HUES48 (cell line): ENCODE data around the gene ERGIC1.

Source experiments
- H3K27ac ChIP-seq: one replicate; pipeline ENCODE4 v1.7.0; 2013; ENCODE audit warnings: low read depth, low read length, inconsistent platforms
- H3K27me3 ChIP-seq: 2 replicates; pipeline ENCODE4 v1.6.1; 2013; ENCODE audit warnings: mild to moderate bottlenecking, low read length; ENCODE audit not compliant: control insufficient read depth, insufficient read depth
- H3K36me3 ChIP-seq: 2 replicates; pipeline ENCODE4 v1.6.1; 2013; ENCODE audit warnings: low read length; ENCODE audit not compliant: control insufficient read depth, insufficient read depth
- H3K4me1 ChIP-seq: 2 replicates; pipeline ENCODE4 v1.6.1; 2013; ENCODE audit warnings: mild to moderate bottlenecking, low read length; ENCODE audit not compliant: control insufficient read depth, insufficient read depth
- H3K4me3 ChIP-seq: 2 replicates; pipeline ENCODE4 v1.5.1; 2013; ENCODE audit warnings: mild to moderate bottlenecking, low read depth, low read length
- H3K9ac ChIP-seq: 2 replicates; pipeline ENCODE4 v1.6.1; 2013; ENCODE audit warnings: mild to moderate bottlenecking, low read depth, low read length, moderate library complexity
- H3K9me3 ChIP-seq: 2 replicates; pipeline ENCODE4 v1.6.1; 2013; ENCODE audit warnings: low read length; ENCODE audit not compliant: control insufficient read depth, insufficient read depth

Gene ERGIC1

GRCh38 chr5:172958331-172959046 lies 124.4 kb downstream of the ERGIC1 start:
- Histone ChIP-seq H3K9me3 (no peaks in the 10 kb centered on the region), H3K4me3 (peak overlapping the region; percentile 99), H3K9ac (peak overlapping the region; percentile 46; the same call in 1 of the 2 replicates), H3K4me1 (no peaks in the 10 kb centered on the region), H3K36me3 (peaks cover 9% of the 10 kb centered on the region), H3K27ac (no peak overlapping the region), H3K27me3 (peaks cover 14% of the 10 kb centered on the region; the same call in 1 of the 2 replicates)

GRCh38 chr5:172959824-172960799 lies 126.1 kb downstream of the ERGIC1 start:
- peak overlapping the region; percentile 87 for H3K9ac ChIP-seq
- H3K9me3 ChIP-seq, result no peaks in the 10 kb centered on the region
- peaks cover 18% of the 10 kb centered on the region for H3K36me3 ChIP-seq
- peak overlapping the region; percentile 99 for H3K4me3 ChIP-seq
- H3K27me3 ChIP-seq, result peaks cover 10% of the 10 kb centered on the region; the same call in 1 of the 2 replicates
- peak overlapping the region; percentile 53 for H3K27ac ChIP-seq
- H3K4me1 ChIP-seq, result no peaks in the 10 kb centered on the region

GRCh38 chr5:172969921-172970320 lies 135.9 kb downstream of the ERGIC1 start:
- Histone ChIP-seq H3K36me3 (peaks cover 28% of the 10 kb centered on the region), H3K27ac (no peak overlapping the region), H3K9ac (no peak overlapping the region), H3K27me3 (no peaks in the 10 kb centered on the region), H3K4me1 (no peaks in the 10 kb centered on the region), H3K4me3 (no peak overlapping the region), H3K9me3 (no peaks in the 10 kb centered on the region)

- Histone ChIP-seq H3K27ac (no peak overlapping the region), H3K36me3 (peaks cover 24% of the 10 kb centered on the region), H3K9me3 (no peaks in the 10 kb centered on the region), H3K27me3 (no peaks in the 10 kb centered on the region; the same call in 1 of the 2 replicates), H3K4me3 (no peak overlapping the region), H3K9ac (no peak overlapping the region), H3K4me1 (no peaks in the 10 kb centered on the region)
These were observed 137.4 kb downstream of the ERGIC1 start for GRCh38 chr5:172971482-172971881.

- H3K36me3 ChIP-seq, result peaks cover 18% of the 10 kb centered on the region
- H3K4me1 ChIP-seq, result no peaks in the 10 kb centered on the region
- no peaks in the 10 kb centered on the region for H3K9me3 ChIP-seq
- H3K27ac ChIP-seq, result no peak overlapping the region
- no peak overlapping the region for H3K4me3 ChIP-seq
- no peak overlapping the region for H3K9ac ChIP-seq
- H3K27me3 ChIP-seq, result no peaks in the 10 kb centered on the region; the same call in 1 of the 2 replicates
These were observed 138.5 kb downstream of the ERGIC1 start for GRCh38 chr5:172972552-172972951.

GRCh38 chr5:172973127-172973916 lies 139.3 kb downstream of the ERGIC1 start:
- Histone ChIP-seq H3K27ac (no peak overlapping the region), H3K9me3 (no peaks in the 10 kb centered on the region), H3K4me3 (no peak overlapping the region), H3K27me3 (no peaks in the 10 kb centered on the region; the same call in 1 of the 2 replicates), H3K9ac (no peak overlapping the region), H3K36me3 (peaks cover 10% of the 10 kb centered on the region), H3K4me1 (no peaks in the 10 kb centered on the region)

GRCh38 chr5:172973931-172974330 lies 139.9 kb downstream of the ERGIC1 start:
- H3K36me3 ChIP-seq, result 0 out of 2 replicates have a peak, but pooled peaks cover 7% of the 10 kb centered on the region
- no peaks in the 10 kb centered on the region for H3K4me1 ChIP-seq
- no peak overlapping the region for H3K9ac ChIP-seq
- no peak overlapping the region for H3K27ac ChIP-seq
- no peaks in the 10 kb centered on the region for H3K9me3 ChIP-seq
- no peak overlapping the region for H3K4me3 ChIP-seq
- H3K27me3 ChIP-seq, result no peaks in the 10 kb centered on the region; the same call in 1 of the 2 replicates

GRCh38 chr5:172975289-172975688 lies 141.2 kb downstream of the ERGIC1 start:
- Histone ChIP-seq H3K36me3 (no peaks in the 10 kb centered on the region), H3K27me3 (no peaks in the 10 kb centered on the region; the same call in 1 of the 2 replicates), H3K27ac (no peak overlapping the region), H3K4me3 (no peak overlapping the region), H3K9me3 (no peaks in the 10 kb centered on the region), H3K4me1 (no peaks in the 10 kb centered on the region), H3K9ac (no peak overlapping the region)

GRCh38 chr5:172979778-172980177 lies 145.7 kb downstream of the ERGIC1 start:
- Histone ChIP-seq H3K9ac (no peak overlapping the region), H3K9me3 (no peaks in the 10 kb centered on the region), H3K27me3 (no peaks in the 10 kb centered on the region; the same call in 1 of the 2 replicates), H3K4me3 (no peak overlapping the region), H3K4me1 (no peaks in the 10 kb centered on the region), H3K36me3 (no peaks in the 10 kb centered on the region), H3K27ac (no peak overlapping the region)

GRCh38 chr5:172981931-172982330 lies 147.9 kb downstream of the ERGIC1 start:
- Histone ChIP-seq H3K9me3 (no peaks in the 10 kb centered on the region), H3K4me3 (no peak overlapping the region), H3K4me1 (no peaks in the 10 kb centered on the region), H3K27me3 (no peaks in the 10 kb centered on the region), H3K27ac (no peak overlapping the region), H3K9ac (no peak overlapping the region), H3K36me3 (peaks cover 12% of the 10 kb centered on the region)
